Nephron (organoid): ENCODE data around the gene SLMAP.
"Not testable (repeated sequence)": the region's sequence is repeated elsewhere in the genome, so short reads cannot be mapped to it uniquely, and the experiment has no call there.

Experiments used
- H3K27ac Mint-ChIP-seq, 3 experiments: 2 replicates each; pipeline ENCODE4 v1.8.0; 2020; ENCODE audit warnings: mixed read lengths in 3 of 3, mild to moderate bottlenecking in 2 of 3, moderate library complexity in 1 of 3
- H3K27me3 Mint-ChIP-seq: 2 replicates; pipeline ENCODE4 v1.8.0; 2021; ENCODE audit warnings: low read depth, mild to moderate bottlenecking, moderate library complexity, mixed read lengths
- H3K36me3 Mint-ChIP-seq: 2 replicates; pipeline ENCODE4 v1.8.0; 2020; ENCODE audit warnings: low read depth, mixed read lengths
- H3K4me1 Mint-ChIP-seq: 2 replicates; pipeline ENCODE4 v1.8.0; 2020; ENCODE audit warnings: mixed read lengths
- H3K4me3 Mint-ChIP-seq, 3 experiments: 2 replicates each; pipeline ENCODE4 v1.8.0; 2020; ENCODE audit warnings: mild to moderate bottlenecking in 3 of 3, mixed read lengths in 3 of 3, moderate library complexity in 2 of 3
- H3K9me3 Mint-ChIP-seq: 2 replicates; pipeline ENCODE4 v1.8.0; 2020; ENCODE audit warnings: mixed read lengths
- TF ChIP-seq, protein P1 (sequence below), 3 experiments: fragments of 200-600 bp; sonication (generic); IDR thresholded peaks; one replicate each; pipeline ENCODE4 v1.5.0; 2021; ENCODE audit warnings: antibody characterized with exemption in 3 of 3; ENCODE audit not compliant: unreplicated experiment in 3 of 3

Gene SLMAP

DNA sequence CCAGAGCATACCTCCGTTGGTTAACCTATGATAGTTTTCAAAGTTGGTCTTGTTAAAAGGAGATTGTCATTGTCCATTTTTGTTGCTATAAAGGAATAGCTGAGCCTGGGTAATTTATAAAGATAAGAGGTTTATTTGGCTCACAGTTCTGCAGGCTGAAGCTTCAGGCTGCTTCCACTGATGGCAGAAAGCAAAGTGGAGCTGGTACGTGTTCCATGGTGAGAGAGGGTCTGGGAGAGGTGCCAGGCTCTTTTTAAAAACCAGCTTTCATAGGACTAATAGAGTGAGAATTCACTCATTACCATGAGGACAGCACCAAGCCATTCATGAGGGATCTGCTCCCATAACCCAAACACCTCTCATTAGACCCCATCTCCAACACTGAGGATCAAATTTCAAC lies 107.3 kb downstream of the SLMAP start:
- no peak overlapping the region for H3K4me3 Mint-ChIP-seq
- no peak overlapping the region for H3K27ac Mint-ChIP-seq
- TF ChIP-seq, protein P1, sequence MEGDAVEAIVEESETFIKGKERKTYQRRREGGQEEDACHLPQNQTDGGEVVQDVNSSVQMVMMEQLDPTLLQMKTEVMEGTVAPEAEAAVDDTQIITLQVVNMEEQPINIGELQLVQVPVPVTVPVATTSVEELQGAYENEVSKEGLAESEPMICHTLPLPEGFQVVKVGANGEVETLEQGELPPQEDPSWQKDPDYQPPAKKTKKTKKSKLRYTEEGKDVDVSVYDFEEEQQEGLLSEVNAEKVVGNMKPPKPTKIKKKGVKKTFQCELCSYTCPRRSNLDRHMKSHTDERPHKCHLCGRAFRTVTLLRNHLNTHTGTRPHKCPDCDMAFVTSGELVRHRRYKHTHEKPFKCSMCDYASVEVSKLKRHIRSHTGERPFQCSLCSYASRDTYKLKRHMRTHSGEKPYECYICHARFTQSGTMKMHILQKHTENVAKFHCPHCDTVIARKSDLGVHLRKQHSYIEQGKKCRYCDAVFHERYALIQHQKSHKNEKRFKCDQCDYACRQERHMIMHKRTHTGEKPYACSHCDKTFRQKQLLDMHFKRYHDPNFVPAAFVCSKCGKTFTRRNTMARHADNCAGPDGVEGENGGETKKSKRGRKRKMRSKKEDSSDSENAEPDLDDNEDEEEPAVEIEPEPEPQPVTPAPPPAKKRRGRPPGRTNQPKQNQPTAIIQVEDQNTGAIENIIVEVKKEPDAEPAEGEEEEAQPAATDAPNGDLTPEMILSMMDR (IDR thresholded peaks at IDR 0.05; ENCODE audit: unreplicated experiment in 3 of 3), result no peak
- H3K9me3 Mint-ChIP-seq, result no peaks in the 10 kb centered on the region
- no peaks in the 10 kb centered on the region for H3K4me1 Mint-ChIP-seq
- peaks cover 42% of the 10 kb centered on the region for H3K36me3 Mint-ChIP-seq
- H3K27me3 Mint-ChIP-seq, result no peaks in the 10 kb centered on the region

DNA sequence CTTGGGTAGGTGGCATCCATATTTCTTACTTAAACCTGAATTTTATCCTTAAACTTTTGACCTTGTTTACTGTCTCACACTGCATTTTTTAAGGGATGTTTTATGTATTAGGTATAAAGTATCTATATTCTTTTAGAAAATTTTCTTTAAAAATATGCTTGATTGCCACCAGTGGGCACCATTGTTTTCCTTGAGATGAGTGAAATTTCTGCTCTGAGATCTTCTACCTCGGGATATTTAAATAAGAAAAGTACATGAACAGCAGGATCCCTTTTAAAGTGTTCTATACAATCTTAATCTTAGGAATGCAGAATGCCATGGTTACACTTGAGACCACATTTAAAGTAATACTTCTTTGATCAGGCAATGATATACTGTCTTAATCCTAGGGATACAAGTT lies 108.7 kb downstream of the SLMAP start:
- Mint-ChIP-seq H3K36me3 (peaks cover 40% of the 10 kb centered on the region), H3K4me1 (no peaks in the 10 kb centered on the region), H3K9me3 (no peaks in the 10 kb centered on the region), H3K27ac (peak overlapping the region in 2 of 3 experiments; percentile 5 to 13), H3K27me3 (no peaks in the 10 kb centered on the region), H3K4me3 (no peak overlapping the region)
- TF ChIP-seq, protein P1 (IDR thresholded peaks at IDR 0.05; ENCODE audit: unreplicated experiment in 3 of 3), result peak; percentile 44 to 49 (median 48)

DNA sequence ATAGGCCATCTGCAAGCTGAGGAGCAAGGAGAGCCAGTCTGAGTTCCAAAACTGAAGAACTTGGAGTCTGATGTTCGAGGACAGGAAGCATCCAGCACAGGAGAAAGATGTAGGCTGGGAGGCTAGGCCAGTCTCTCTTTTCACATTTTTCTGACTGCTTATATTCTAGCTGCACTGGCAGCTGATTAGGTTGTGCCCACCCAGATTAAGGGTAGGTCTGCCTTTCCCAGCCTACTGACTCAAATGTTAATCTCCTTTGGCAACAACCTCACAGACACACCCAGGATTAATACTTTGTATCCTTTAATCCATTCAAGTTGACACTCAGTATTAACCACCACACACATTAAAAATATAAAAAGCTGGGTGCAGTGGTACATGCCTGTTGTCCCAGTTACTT lies 113.0 kb downstream of the SLMAP start:
- not testable (repeated sequence) for H3K4me3 Mint-ChIP-seq, H3K27ac Mint-ChIP-seq, H3K4me1 Mint-ChIP-seq, H3K9me3 Mint-ChIP-seq, H3K27me3 Mint-ChIP-seq
- H3K36me3 Mint-ChIP-seq, result peaks cover 36% of the 10 kb centered on the region

DNA sequence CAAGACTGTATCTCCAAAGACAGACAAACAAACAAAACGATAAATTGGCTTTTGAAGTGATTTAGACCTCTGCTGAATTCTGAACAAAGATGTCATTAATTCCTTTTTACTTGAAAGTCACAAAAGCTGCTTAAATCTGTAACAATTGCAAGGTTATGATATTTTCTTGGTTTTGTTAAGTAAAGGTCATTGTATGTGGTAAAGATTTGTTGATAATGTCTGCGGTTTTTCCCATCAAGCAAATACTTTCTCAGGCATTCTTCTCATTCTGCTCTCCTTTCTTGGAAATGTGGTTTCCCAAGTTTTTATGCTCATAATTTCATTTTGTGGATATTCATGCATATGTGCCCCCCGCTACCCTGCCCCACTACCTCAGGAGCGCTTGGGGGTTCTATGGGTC lies 116.5 kb downstream of the SLMAP start:
- Mint-ChIP-seq H3K4me1 (peaks cover 6% of the 10 kb centered on the region), H3K27ac (no peak overlapping the region), H3K9me3 (no peaks in the 10 kb centered on the region), H3K4me3 (no peak overlapping the region), H3K36me3 (peaks cover 17% of the 10 kb centered on the region), H3K27me3 (no peaks in the 10 kb centered on the region)
- TF ChIP-seq, protein P1 (IDR thresholded peaks at IDR 0.05; ENCODE audit: unreplicated experiment in 3 of 3), result no peak

DNA sequence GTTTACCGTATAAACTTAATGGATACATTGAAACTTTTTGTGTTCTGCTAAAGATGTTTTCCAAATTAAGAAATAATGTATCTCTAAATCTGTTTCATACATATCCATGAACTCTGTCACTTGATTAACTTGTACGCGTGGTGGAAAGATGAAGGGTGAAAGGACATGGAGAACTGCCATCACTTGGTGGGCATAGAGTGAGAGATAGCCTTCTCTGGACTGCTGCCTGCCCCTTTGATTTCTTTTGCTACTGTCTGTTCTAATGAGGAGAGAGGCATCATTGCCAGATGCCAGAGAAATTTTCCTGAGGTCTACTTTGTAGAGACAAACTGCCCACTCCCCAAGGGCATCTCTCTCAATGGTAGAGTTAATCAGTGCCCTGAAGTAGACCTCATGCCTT lies 120.5 kb downstream of the SLMAP start:
- H3K27ac Mint-ChIP-seq, result peak overlapping the region in 2 of 3 experiments; percentile 76 to 78
- H3K4me1 Mint-ChIP-seq, result peaks cover 6% of the 10 kb centered on the region
- TF ChIP-seq, protein P1 (IDR thresholded peaks at IDR 0.05; ENCODE audit: unreplicated experiment in 3 of 3), result no peak
- no peak overlapping the region for H3K4me3 Mint-ChIP-seq
- peaks cover 8% of the 10 kb centered on the region for H3K36me3 Mint-ChIP-seq
- no peaks in the 10 kb centered on the region for H3K9me3 Mint-ChIP-seq
- no peaks in the 10 kb centered on the region for H3K27me3 Mint-ChIP-seq

DNA sequence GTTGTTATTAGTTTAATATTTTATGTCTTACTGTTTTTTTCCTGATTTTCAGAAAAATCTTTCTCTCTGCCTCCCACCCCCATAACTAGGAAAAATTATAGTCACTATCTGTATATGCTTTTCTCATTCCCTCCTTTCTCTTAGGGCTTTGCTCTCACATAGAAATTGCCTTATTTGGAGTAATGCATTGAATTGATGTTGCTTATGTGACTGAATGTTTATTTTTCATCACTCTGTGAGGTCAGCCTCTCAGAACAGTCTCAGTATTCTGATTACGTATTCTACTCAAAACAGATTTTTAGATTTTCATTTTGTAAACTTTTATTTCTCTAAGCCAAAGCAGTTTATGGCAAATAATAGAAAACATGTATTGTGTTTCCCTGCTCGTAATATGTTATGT lies 121.0 kb downstream of the SLMAP start:
- Mint-ChIP-seq H3K4me3 (no peak overlapping the region), H3K36me3 (peaks cover 7% of the 10 kb centered on the region), H3K27ac (peak overlapping the region in 2 of 3 experiments; percentile 76 to 78), H3K9me3 (no peaks in the 10 kb centered on the region), H3K27me3 (no peaks in the 10 kb centered on the region), H3K4me1 (peaks cover 6% of the 10 kb centered on the region)
- TF ChIP-seq, protein P1 (IDR thresholded peaks at IDR 0.05; ENCODE audit: unreplicated experiment in 3 of 3), result no peak

DNA sequence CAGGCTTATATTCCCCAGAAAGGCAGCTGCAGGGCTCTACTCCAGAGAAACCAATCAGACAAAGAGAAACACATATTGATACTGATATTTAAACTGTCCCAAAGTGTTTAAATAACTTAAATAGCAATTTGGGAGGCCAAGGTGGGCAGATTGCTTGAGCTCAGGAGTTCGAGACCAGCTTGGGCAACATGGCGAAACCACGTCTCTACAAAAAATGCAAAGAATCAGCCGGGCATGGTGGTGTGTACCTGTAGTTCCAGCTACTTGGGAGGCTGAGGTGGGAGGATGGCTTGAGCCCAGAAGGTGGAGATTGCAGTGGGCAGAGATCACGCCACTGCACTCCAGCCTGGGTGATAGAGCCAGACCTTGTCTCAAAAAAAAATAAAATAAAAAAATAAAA lies 128.3 kb downstream of the SLMAP start:
- H3K9me3 Mint-ChIP-seq, H3K4me3 Mint-ChIP-seq, H3K4me1 Mint-ChIP-seq, H3K27me3 Mint-ChIP-seq, H3K27ac Mint-ChIP-seq: not testable (repeated sequence)
- H3K36me3 Mint-ChIP-seq, result peaks cover 35% of the 10 kb centered on the region
